ENCODE measurements around the gene SCLT1. TPM values are rescaled to one million over a fixed set of nuclear protein-coding genes. Genes with fewer than 3 reads are reported as not detected.

SCLT1 gene
- total and polyA plus RNA-seq, 2 of the 13 experiments (the other 11 are each of a cell fraction or from before 2014, with no cell fraction given) = 1.5 to 8.7 TPM

DNA sequence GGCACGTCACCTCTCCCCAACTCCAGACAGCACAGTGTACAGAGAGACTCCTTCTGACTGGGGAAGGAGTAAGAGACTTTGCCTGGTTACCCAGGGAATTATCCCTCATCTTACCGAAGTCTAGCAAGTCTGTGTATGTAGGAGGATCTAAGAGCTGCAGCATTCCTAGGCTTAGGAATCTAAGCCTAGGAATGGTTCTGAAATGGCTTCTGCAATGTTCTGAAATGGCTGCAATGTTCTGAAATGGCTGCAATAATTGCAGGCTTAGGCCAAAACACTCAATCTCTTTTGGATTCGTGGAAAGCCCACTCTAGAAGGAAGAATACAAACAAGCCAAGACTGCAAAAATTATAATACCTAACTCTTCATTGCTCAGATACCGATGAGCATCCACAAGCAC, 106.4 kb downstream of the SCLT1 start:
- FAIRE-seq = no peak
- H3K27me3 ChIP-seq (ENCODE audit: control insufficient read depth in 1 of 2, insufficient read depth in 2 of 2, low read length in 2 of 2) = no peaks in the 10 kb centered on the region; a peak in 1 of 5 replicates
- 100% methylated on average over 4 of the region's 4 CpGs for WGBS (ENCODE audit: low lambda C conversion rate)

More for the DNA sequence above, 106.4 kb downstream of the SCLT1 start:
- intact Hi-C loops (cut with micrococcal nuclease; ENCODE audit: unreplicated experiment) (no loop called here), in situ Hi-C loops (cut with HindIII; ENCODE audit: extremely low pct_ligation_motif_present, low pct_unique_long_range_greater_than_20kb) (no loop called here)
- Histone ChIP-seq H3K36me3 (replicated peaks in 1 of 2; ENCODE audit: control insufficient read depth in 1 of 2, insufficient read depth in 2 of 2, low read length in 2 of 2) (no peaks in the 10 kb centered on the region), H3K4me1 (ENCODE audit: insufficient read depth, low read length) (peaks cover 5% of the 10 kb centered on the region; the same call in 1 of the 2 replicates), H3K9me3 (ENCODE audit: low read length) (no peaks in the 10 kb centered on the region), H3K4me2 (ENCODE audit: low read depth, low read length) (no peak overlapping the region), H4K20me1 (ENCODE audit: insufficient read depth, low read length) (no peaks in the 10 kb centered on the region), H3K9ac (ENCODE audit: insufficient read depth, low read depth, low read length) (no peak overlapping the region), H3K4me3 (replicated peaks in 1 of 3; ENCODE audit: insufficient read depth in 1 of 3, low read depth in 2 of 3, low read length in 3 of 3) (no peak overlapping the region), H3K79me2 (ENCODE audit: insufficient read depth, low read length) (no peaks in the 10 kb centered on the region), H2AFZ (ENCODE audit: low read length) (no peak overlapping the region), H3K27ac (ENCODE audit: extremely low read length, insufficient read depth, low read length) (no peak overlapping the region)
- ATAC-seq (no peak), DNase-seq (ENCODE audit: low spot score) (no peak)
- no TSS peak for BruUV-seq (replicated peaks)
- CTCF ChIA-PET (ENCODE audit: low intra/inter-chr PET ratio, low total read pairs) = no interaction called here
- POLR2A ChIA-PET = no interaction called here
- TF ChIP-seq ZBTB49 (CRISPR knock-in tag; IDR thresholded peaks at IDR 0.05; ENCODE audit: borderline replicate concordance) (no peak), CENPX (CRISPR knock-in tag; IDR thresholded peaks at IDR 0.05) (no peak)
- TF ChIP-seq, protein P1, sequence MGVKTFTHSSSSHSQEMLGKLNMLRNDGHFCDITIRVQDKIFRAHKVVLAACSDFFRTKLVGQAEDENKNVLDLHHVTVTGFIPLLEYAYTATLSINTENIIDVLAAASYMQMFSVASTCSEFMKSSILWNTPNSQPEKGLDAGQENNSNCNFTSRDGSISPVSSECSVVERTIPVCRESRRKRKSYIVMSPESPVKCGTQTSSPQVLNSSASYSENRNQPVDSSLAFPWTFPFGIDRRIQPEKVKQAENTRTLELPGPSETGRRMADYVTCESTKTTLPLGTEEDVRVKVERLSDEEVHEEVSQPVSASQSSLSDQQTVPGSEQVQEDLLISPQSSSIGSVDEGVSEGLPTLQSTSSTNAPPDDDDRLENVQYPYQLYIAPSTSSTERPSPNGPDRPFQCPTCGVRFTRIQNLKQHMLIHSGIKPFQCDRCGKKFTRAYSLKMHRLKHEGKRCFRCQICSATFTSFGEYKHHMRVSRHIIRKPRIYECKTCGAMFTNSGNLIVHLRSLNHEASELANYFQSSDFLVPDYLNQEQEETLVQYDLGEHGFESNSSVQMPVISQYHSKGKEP (CRISPR knock-in tag; IDR thresholded peaks at IDR 0.05) = no peak

Measured in HepG2 (cell line).